HG02943 (cell line): ENCODE measurements around the gene KCNA10.

Experiments
- ATAC-seq: cut with Tn5 transposase; IDR thresholded peaks from one replicate; pipeline ENCODE4 v1.9.1; 2021; ENCODE audit warnings: mild to moderate bottlenecking, low read depth, moderate library complexity; ENCODE audit not compliant: unreplicated experiment

Gene KCNA10

GRCh38 chr1:110480356-110481096 is 38.4 kb downstream of the KCNA10 start:
- no peak for ATAC-seq

GRCh38 chr1:110478886-110479285 is 40.1 kb downstream of the KCNA10 start:
- no peak for ATAC-seq

GRCh38 chr1:110477967-110478640 is 40.9 kb downstream of the KCNA10 start:
- ATAC-seq, result no peak

- ATAC-seq, result no peak
Observed at GRCh38 chr1:110477445-110477957, 41.5 kb downstream of the KCNA10 start.

GRCh38 chr1:110477041-110477440 is 41.9 kb downstream of the KCNA10 start:
- no peak for ATAC-seq

GRCh38 chr1:110476028-110476765 is 42.8 kb downstream of the KCNA10 start:
- no peak for ATAC-seq

GRCh38 chr1:110475362-110476027 is 43.5 kb downstream of the KCNA10 start:
- ATAC-seq, result no peak

GRCh38 chr1:110474444-110474843 is 44.5 kb downstream of the KCNA10 start:
- ATAC-seq, result no peak

GRCh38 chr1:110472546-110472945 is 46.4 kb downstream of the KCNA10 start:
- ATAC-seq, result no peak

GRCh38 chr1:110471131-110471530 is 47.8 kb downstream of the KCNA10 start:
- ATAC-seq, result no peak
